Measurements from ENCODE around the gene PRPH. TPM values are rescaled to one million over a fixed set of nuclear protein-coding genes. Genes with fewer than 3 reads are reported as not detected.

PRPH gene
- total and polyA plus RNA-seq, 2 of the 4 experiments (the other 2 are of a cell fraction) = not detected

DNA sequence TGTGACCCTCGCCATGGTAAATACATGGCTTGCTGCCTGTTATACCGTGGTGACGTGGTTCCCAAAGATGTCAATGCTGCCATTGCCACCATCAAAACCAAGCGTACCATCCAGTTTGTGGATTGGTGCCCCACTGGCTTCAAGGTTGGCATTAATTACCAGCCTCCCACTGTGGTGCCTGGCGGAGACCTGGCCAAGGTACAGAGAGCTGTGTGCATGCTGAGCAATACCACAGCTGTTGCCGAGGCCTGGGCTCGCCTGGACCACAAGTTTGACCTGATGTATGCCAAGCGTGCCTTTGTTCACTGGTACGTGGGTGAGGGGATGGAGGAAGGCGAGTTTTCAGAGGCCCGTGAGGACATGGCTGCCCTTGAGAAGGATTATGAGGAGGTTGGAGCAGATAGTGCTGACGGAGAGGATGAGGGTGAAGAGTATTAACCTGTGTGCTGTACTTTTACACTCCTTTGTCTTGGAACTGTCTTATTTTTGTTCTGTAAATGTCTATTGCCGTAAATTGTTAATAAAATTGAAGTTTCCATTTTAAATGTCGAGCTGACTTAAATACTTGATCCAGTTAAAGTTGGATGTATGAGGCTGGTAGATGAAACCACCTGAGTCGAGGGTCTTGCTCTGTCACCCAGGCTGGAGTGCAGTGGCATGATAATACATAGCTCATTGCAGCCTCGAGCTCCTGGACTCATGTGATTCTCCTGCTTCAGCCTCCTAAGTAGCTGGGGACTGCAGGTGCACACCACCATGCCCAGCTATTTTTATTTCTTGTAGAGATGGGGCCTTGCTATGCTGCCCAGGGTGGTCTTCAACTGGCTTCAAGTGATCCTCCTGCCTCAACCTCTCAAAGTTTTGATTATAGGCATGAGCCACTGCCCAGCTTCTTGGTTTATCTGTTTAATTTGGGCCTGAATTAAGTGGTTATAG, 21.9 kb upstream of the PRPH start:
- H4K8ac ChIP-seq (ENCODE audit: low read depth in 2 of 2, low read length in 2 of 2) = no peak overlapping the region
- ChIA-PET POLR2A (ENCODE audit: unreplicated experiment) (no interaction called here), CTCF (no interaction called here)
- ATAC-seq (ENCODE audit: low read depth) = no peak
- in situ Hi-C loops (cut with MboI; ENCODE audit: low sequenced_read_pairs) = no loop called here
- H2AK9ac ChIP-seq (replicated peaks; ENCODE audit: low read depth, low read length, poor library complexity) = no peak overlapping the region
- peaks cover 22 to 57% of the 10 kb centered on the region in 2 experiments for H3K79me1 ChIP-seq (ENCODE audit: low read depth in 1 of 2, low read length in 2 of 2)
- no peak overlapping the region for H4K5ac ChIP-seq (ENCODE audit: low read depth, low read length)
- peaks cover 45% of the 10 kb centered on the region for H3K36me3 ChIP-seq (ENCODE audit: control insufficient read depth, insufficient read depth, low read length)
- TF ChIP-seq MXI1 (IDR thresholded peaks at IDR 0.05; ENCODE audit: borderline replicate concordance, low read depth, low read length) (no peak), RCOR1 (IDR thresholded peaks at IDR 0.05; ENCODE audit: insufficient replicate concordance, low read length) (no peak), RAD21 (IDR thresholded peaks at IDR 0.05; ENCODE audit: low read length) (no peak), SMC3 (IDR thresholded peaks at IDR 0.05; ENCODE audit: low read depth, low read length) (no peak), CEBPB (IDR thresholded peaks at IDR 0.05; ENCODE audit: low read depth, low read length) (no peak), MAZ (IDR thresholded peaks at IDR 0.05; ENCODE audit: borderline replicate concordance, low read depth, low read length) (no peak)
- H3K9ac ChIP-seq (ENCODE audit: low read depth, low read length) = no peak overlapping the region
- H4K91ac ChIP-seq (ENCODE audit: insufficient read depth, low read depth, low read length) = no peak overlapping the region
- H3K14ac ChIP-seq (replicated peaks; ENCODE audit: low read depth, low read length) = no peak overlapping the region
- no peaks in the 10 kb centered on the region; the same call in 1 of the 2 replicates for H3K27me3 ChIP-seq (ENCODE audit: control insufficient read depth, insufficient read depth, low read length)
- DNase-seq = no peak
- H3K23ac ChIP-seq (ENCODE audit: low read depth, low read length) = no peak overlapping the region
- H2AK5ac ChIP-seq (ENCODE audit: low read depth, low read length) = no peak overlapping the region
- no peak overlapping the region for H2AFZ ChIP-seq (replicated peaks; ENCODE audit: low read length, poor library complexity)
- H3K9me3 ChIP-seq (ENCODE audit: control insufficient read depth, insufficient read depth, low read length) = no peaks in the 10 kb centered on the region
- no peak overlapping the region for H3K27ac ChIP-seq (ENCODE audit: insufficient read depth, low read length)
- no peak overlapping the region for H2BK120ac ChIP-seq (ENCODE audit: low read depth, low read length)
- H2BK20ac ChIP-seq (ENCODE audit: low read depth, low read length) = no peak overlapping the region
- H2BK5ac ChIP-seq (ENCODE audit: low read depth, low read length, poor library complexity, severe bottlenecking) = no peak overlapping the region
- peaks cover 24% of the 10 kb centered on the region for H3K9me1 ChIP-seq (ENCODE audit: insufficient read depth, low read length)
- intact Hi-C loops (cut with micrococcal nuclease) = no loop called here
- H3K56ac ChIP-seq (ENCODE audit: extremely low read depth, insufficient read depth, low read length) = no peak overlapping the region
- H3K4me1 ChIP-seq (ENCODE audit: control insufficient read depth, insufficient read depth, low read length) = peaks cover 3% of the 10 kb centered on the region; the same call in 1 of the 2 replicates
- no peak overlapping the region for H2BK15ac ChIP-seq (ENCODE audit: low read depth, low read length)
- H3K4ac ChIP-seq (ENCODE audit: low read depth, low read length) = no peak overlapping the region
- 100% methylated on average over 4 of the region's 16 CpGs; no CpG with 5 or more reads in 1 of the 2 experiments for WGBS, 2 experiments (ENCODE audit: extremely low coverage in 2 of 2, insufficient read length in 1 of 2)
- no peak overlapping the region for H3K4me3 ChIP-seq (ENCODE audit: insufficient read depth, low read depth, low read length)
- TSS peak; percentile 42 for BruUV-seq (replicated peaks)
- dilution Hi-C loops (cut with HindIII; ENCODE audit: low sequenced_read_pairs, unreplicated experiment) = no loop called here
- H3K4me2 ChIP-seq (ENCODE audit: low read depth, low read length) = no peak overlapping the region
- peaks cover 78% of the 10 kb centered on the region for H4K20me1 ChIP-seq (ENCODE audit: insufficient read depth, low read length)
- H3K18ac ChIP-seq (ENCODE audit: low read depth, low read length) = no peak overlapping the region
